Mammary epithelial cell (primary cell): ENCODE results near the gene MRPS14.

Experiments used
- EZH2 ChIP-seq: IDR thresholded peaks from 2 replicates; pipeline ENCODE4 v1.6.1; 2012; ENCODE audit warnings: low read length, inconsistent platforms, borderline replicate concordance
- TF ChIP-seq, protein P1 (sequence below), 2 donors: IDR thresholded peaks in 1 of 2; conservative IDR thresholded peaks in 1 of 2; 2 replicates each; pipeline ENCODE4 v1.5.1; 2011 to 2012; ENCODE audit warnings: inconsistent platforms in 2 of 2, low read length in 2 of 2, mild to moderate bottlenecking in 2 of 2, control low read depth in 1 of 2, low read depth in 1 of 2; ENCODE audit not compliant: insufficient read depth in 1 of 2; ENCODE audit errors: extremely low read depth in 1 of 2

DNA sequence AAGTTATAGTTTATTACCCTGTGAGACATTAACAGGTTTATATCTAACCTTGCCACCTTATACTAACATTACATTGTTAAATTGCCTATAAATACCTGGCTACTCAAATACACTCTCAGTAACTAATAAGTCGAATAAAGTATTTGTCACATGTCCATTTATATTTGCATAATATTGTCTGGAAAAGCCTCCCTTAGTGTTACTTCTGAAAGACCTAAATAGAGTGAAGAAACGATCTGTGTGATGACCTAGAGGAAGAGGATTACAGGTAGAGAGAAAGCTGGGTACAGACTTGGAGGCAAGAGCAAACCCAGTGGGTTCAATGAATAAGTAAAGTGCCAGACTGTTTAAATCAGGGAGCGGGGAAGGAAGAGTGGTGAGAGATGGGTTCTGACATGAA is 26.2 kb downstream of the MRPS14 start:
- TF ChIP-seq, protein P1, sequence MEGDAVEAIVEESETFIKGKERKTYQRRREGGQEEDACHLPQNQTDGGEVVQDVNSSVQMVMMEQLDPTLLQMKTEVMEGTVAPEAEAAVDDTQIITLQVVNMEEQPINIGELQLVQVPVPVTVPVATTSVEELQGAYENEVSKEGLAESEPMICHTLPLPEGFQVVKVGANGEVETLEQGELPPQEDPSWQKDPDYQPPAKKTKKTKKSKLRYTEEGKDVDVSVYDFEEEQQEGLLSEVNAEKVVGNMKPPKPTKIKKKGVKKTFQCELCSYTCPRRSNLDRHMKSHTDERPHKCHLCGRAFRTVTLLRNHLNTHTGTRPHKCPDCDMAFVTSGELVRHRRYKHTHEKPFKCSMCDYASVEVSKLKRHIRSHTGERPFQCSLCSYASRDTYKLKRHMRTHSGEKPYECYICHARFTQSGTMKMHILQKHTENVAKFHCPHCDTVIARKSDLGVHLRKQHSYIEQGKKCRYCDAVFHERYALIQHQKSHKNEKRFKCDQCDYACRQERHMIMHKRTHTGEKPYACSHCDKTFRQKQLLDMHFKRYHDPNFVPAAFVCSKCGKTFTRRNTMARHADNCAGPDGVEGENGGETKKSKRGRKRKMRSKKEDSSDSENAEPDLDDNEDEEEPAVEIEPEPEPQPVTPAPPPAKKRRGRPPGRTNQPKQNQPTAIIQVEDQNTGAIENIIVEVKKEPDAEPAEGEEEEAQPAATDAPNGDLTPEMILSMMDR (conservative IDR thresholded peaks at IDR 0.05 in 1 of 2, IDR thresholded peaks at IDR 0.05 in 1 of 2; ENCODE audit: extremely low read depth in 1 of 2, insufficient read depth in 1 of 2, low read depth in 1 of 2, low read length in 2 of 2): no peak
- TF ChIP-seq EZH2: no peak
